GM18505 (cell line): ENCODE results near the gene KLF5.
"Not testable (repeated sequence)": the region's sequence is repeated elsewhere in the genome, so short reads cannot be mapped to it uniquely, and the experiment has no call there.

Experiments
- ATAC-seq: cut with Tn5 transposase; IDR thresholded peaks from one replicate; pipeline ENCODE4 v1.9.1; 2021; ENCODE audit not compliant: unreplicated experiment
- POLR2A ChIP-seq: IDR thresholded peaks from 4 replicates; pipeline ENCODE4 v1.6.1; 2011; ENCODE audit warnings: borderline replicate concordance; ENCODE audit not compliant: insufficient read depth, insufficient read length; ENCODE audit errors: extremely low read depth

KLF5 gene

DNA sequence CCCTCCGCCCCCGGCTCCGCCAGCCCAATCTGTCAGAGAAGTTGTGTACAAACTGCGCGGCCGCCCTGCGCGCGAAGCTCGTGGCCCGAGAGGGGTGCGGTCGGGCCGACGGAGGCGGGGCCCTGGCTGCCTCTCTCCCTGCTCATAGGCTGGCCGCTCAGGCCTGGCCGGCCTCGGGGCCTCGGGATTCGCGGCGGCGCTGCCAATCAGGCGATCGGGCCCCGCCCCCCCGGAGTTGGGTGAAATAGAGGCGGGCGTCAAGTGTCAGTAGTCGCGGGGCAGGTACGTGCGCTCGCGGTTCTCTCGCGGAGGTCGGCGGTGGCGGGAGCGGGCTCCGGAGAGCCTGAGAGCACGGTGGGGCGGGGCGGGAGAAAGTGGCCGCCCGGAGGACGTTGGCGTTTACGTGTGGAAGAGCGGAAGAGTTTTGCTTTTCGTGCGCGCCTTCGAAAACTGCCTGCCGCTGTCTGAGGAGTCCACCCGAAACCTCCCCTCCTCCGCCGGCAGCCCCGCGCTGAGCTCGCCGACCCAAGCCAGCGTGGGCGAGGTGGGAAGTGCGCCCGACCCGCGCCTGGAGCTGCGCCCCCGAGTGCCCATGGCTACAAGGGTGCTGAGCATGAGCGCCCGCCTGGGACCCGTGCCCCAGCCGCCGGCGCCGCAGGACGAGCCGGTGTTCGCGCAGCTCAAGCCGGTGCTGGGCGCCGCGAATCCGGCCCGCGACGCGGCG lies at the start of gene KLF5:
Gene KLF5, plus strand, starts transcription at position 270 of the 724 bp plus-strand sequence. Its CDS starts 323 bp downstream, at position 593.
- ATAC-seq, result peak; percentile 99
- peak; percentile 69 for TF ChIP-seq POLR2A

DNA sequence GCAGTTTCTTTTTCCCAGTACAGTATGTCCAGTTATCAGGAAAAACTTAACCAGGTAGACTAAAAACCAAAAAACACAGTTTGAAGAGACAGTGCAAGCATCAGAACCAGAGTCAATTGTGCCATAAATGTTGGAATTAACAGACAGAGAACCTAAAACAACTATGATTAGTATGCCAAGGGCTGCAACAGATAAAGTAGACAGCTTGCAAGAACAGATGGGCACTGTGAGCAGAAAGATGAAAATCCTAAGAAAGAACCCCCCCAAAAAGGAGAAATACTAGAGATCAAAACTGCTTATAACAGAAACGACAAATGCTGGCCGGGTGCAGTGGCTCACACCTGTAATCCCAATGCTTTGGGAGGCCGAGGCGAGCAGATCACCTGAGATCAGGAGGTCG lies 47.1 kb upstream of the KLF5 start:
- TF ChIP-seq POLR2A, result no peak
- ATAC-seq, result no peak

DNA sequence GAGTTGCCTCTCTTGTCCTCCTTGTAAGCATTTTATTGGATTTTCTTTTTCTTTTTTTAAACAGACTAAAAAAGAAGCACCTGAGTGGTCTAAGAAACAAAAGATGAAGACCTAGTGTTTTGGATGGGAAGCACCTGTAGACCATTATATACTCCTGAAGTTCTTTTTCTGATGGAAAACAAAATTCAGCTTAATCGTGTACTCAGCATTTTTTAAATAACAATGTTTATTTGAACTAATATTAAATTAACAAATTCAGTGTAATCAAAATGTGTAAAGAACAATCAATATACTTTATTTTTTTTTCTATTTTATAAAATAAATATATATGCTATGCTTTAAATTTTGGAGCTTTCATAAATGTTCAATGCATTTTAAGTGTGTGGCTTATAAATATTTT lies 43.0 kb upstream of the KLF5 start:
- no peak for TF ChIP-seq POLR2A
- ATAC-seq, result no peak

DNA sequence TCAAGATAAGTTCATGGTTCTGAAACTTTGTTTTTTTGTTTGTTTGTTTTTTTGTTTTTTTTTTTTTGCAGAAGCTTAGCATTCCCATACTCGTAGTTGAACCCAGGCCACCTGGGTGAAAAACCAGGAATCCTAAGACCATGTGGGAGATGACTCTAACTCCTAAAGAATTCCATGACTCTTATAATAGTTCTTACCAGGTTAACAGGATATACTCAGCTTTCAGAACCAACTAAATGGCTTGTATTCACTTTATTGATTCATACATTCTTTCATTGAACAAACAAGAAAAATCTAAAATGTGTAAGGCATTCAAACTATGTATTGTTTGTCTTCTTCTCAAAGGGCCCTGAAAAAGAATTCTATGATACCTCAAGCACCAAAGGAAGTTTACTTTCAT lies 40.5 kb upstream of the KLF5 start:
- no peak for TF ChIP-seq POLR2A
- ATAC-seq, result no peak

DNA sequence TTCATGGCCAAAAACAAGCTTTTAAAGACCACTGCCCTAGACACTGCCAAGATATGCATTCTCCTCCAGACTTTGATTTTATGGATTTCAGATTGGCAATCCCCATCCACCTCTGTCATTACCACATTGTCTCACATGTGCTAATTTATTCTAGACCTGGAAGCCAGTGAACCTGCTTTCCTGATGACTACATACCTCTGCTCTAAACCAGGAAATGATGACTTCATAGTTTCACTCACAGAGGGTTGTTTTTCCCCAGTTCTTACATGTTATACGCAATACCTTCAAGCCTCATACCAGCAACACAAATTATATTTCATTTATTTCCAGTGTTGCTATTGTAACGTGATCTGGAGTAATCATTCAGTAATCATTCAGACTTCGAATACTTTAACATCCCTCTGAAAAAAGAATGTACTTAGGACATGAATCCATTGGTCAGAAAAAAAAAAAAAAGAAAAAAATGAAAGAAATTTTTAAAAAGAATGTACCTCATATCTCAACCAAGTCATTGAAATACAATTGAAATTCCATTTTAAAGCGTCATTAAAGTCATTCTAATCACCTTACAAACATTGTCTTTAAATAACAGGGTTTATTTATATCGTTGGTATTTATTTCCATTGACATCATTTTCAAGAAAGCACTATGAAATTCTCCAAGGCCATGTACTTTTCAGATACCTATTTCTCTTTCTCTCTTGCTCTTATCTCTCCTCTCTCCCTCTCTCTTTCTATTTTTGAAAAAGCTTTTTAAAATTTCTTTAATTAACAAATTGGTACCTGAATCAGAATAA lies 33.4 kb upstream of the KLF5 start:
- no peak for ATAC-seq
- TF ChIP-seq POLR2A, result no peak

DNA sequence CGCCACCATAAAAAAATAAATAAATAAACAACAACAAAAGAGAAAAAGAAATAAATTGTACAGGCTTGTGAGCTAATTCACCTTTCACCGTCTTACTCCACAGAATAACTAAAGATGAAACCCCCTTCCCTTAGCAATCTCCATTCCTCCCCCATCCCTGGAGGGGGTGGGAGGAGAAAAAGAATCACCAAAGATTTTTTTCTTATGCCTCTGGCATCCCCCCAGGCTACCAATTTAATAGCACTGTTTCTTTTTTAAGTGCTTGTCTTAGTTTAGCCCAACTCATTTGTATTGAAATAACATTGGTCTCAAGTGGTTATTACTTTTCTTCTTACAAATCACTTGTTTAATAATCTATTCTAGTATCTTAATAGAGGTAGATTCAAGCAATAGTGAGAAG lies 23.9 kb upstream of the KLF5 start:
- no peak for ATAC-seq
- TF ChIP-seq POLR2A, result no peak

DNA sequence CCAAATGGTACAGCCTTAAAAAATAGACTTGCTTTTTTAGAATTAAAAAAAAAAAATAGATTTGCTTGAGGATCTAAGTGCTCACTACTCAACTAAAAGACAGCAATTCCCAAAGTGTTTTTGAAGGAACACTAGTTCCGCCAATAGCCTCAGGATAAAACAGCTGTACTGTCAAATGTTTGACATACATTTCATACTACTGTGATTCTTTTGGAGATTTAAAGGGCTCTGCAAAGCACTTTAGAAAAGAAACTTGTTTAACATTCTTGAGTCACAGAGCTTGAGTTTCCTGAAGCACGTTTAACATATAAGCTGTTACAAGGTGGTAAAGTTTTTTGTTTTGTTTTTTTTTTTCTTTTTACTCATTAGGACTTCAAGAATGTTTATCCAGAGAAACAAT lies 23.1 kb upstream of the KLF5 start:
- ATAC-seq, result no peak

DNA sequence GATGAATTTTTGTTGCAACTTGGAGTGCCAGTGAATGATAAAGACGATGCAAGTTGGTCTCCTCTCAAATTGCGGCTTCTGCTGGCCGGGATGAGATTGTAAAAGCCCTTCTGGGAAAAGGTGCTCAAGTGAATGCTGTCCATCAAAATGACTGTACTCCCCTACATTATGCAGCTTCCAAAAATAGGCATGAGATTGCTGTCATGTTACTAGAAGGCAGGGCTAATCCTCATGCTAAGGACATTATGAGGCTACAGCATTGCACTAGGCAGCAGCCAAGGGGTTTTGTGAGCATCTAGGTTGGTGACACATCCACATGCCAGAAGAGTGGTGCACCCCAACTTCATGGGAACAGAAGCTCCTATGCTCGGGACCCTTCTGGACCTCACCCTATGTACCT lies 22.2 kb upstream of the KLF5 start:
- TF ChIP-seq POLR2A, result no peak
- no peak for ATAC-seq

More for the DNA sequence above, 23.1 kb upstream of the KLF5 start:
- TF ChIP-seq POLR2A, result no peak

DNA sequence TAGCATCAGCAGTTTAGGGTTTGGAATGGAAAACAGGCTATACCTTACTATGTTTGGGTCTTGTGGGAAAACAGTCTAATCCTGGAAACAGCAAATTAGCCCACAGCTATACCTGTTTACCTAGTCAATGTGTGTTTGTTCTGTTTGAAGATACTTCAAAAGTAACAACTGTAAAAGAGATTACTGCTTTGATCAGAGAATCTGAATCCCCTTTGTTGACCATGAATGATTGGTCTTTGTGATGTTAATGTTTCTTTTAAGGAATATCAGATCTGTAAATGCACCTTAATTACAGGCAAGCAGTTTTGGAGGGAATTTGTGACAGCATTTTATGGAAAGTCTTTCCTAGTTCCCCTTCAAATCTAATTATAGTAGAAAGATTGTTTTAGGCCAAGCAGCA lies 20.7 kb upstream of the KLF5 start:
- TF ChIP-seq POLR2A, result no peak
- ATAC-seq, result no peak

DNA sequence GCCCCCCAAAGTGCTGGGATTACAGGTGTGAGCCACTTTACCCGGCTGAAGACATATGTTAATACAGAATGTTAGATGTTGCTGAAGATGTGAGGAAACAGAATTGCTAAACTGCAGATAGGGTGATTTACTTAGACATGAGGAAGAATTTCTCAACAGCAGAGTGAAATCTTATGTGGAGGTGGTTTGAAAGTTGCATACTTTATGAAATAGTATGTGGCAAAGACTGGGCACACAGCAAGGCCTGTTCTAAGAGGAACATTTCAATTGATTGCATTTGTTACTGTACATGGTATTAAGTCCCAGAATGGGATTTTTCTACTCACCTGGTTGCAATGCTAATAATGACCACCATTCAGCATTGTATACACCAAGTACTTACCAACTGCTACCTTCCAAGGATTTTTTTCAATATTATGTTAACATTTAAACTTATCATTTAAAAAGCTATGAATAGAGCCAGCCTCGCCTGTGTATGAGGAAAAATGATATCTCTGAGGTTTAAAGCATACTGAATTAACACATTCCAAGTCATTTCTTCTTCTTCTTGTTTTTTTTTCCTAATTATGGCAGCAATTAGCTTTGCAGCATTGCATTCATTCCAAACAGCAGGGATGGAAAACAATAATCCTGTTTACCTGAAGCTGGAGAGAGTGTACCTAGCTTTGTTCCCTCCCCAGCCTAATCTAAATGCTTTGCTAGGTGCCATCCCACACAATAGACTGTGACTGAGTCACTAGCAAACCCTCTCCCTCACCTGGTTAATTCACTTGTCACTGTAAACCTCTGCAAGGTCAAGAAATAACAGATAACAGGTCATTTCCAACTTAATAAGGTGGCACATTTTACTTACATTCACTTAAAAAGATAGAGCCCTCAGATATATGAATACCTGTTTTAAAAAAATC lies 19.4 kb upstream of the KLF5 start:
- no peak for ATAC-seq
- TF ChIP-seq POLR2A, result no peak

DNA sequence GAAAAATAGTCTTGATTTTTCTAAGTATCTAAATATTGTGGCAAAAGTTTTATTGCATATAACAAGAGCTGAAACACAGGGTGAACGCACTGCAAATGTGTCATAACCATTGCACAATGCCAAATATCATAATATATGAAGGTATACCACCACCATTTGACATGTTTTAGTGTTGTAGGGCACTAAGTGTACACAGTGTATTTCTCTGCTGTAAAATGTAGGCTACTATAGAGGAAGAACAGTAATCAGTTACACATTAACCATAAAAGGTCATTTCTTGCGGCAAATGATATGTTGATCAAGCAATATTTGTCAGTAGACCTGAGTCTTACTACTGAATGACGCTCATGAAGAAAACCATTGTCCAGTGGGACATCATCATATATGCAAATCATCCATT lies 18.3 kb upstream of the KLF5 start:
- ATAC-seq, result no peak
- no peak for TF ChIP-seq POLR2A

DNA sequence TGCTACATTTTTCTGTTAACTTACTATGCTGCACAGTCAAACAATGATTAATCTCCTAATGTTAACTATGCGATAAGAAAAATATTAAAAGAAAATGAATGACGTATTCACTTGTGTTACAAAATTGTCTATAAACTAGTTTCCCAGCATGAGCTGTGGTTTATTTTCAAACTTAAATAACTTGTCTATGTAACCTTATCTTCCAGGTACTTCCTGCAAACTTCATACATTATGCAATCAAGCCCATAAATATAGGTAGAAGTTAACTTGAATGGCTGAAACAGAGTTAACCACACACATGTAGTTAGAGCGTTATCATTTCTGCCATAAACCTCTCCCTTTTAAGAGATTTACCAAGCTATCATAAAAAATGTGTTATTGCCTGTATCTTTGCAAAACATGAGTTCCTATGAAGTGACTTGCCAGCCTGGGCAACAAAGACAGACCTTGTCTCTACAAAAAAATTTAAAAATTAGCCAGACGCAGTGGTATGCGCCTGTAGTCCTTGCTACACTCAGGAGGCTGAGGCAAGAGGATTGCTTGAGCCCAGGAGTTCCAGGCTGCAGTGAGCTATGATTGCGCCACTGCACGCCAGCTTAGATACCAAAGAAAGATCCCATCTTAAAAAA lies 17.7 kb upstream of the KLF5 start:
- no peak for ATAC-seq
- TF ChIP-seq POLR2A, result no peak

DNA sequence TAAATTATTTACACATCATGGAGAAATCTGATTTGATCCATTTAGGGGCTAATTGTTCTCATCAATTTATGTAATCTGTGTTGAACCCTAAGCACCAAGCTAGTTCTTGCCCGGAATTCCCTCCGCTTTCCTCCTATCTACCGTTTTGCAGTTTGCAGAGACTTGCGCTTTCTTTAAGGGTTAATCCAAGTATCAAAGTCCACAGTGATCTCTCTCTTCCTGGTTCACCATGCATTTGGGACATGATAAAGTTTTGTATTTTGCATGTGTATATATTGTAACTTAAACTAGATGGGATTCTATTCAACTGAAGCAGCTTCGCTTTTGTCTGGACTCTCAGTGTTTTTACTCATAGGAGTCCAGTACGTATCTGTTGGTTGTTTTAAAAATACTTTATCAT lies 13.8 kb upstream of the KLF5 start:
- TF ChIP-seq POLR2A, result no peak
- ATAC-seq, result no peak

DNA sequence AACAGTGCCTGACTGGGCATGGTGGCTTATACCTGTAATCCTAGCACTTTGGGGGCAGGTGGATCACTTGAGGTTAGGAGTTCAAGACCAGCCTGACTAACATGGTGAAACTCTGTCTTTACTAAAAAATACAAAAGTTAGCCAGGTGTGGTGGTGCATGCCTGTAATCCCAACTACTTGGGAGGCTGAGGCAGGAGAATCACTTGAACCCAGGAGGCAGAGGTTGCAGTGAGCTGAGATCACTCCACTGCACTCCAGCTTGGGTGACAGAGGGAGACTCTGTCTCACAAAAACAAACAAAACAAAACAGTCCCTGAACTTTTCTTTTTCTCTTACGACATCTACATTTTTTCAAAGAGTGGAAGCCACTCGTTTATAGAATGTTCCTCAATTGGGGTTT lies 10.2 kb upstream of the KLF5 start:
- ATAC-seq, result not testable (repeated sequence)
